Measurements from ENCODE around the gene TMEM169. TPM values are rescaled to one million over a fixed set of nuclear protein-coding genes. Genes with fewer than 3 reads are reported as not detected.

The TMEM169 gene
- total and polyA plus RNA-seq, 9 of the 15 experiments (the other 6 are each of a cell fraction or from before 2014, with no cell fraction given) = 0.01 to 0.09 (median 0.04) TPM; not detected in 5

GRCh38 chr2:216081487-216082116, at the start of gene TMEM169, which contains the start of gene PECR (continued):
- TF ChIP-seq TAF15 (IDR thresholded peaks at IDR 0.05; ENCODE audit: low read depth, low read length) (no peak), RBBP5 (IDR thresholded peaks at IDR 0.05; ENCODE audit: borderline replicate concordance, insufficient read depth, low read length, poor library complexity, severe bottlenecking) (peak; percentile 36), E2F3 (CRISPR knock-in tag; IDR thresholded peaks at IDR 0.05) (no peak), POLR3G (IDR thresholded peaks at IDR 0.05; ENCODE audit: extremely low read depth, insufficient read length, insufficient replicate concordance) (no peak), HNRNPH1 (optimal IDR thresholded peaks at IDR 0.05; ENCODE audit: low read depth, low read length) (no peak)
- TF ChIP-seq, protein P1, sequence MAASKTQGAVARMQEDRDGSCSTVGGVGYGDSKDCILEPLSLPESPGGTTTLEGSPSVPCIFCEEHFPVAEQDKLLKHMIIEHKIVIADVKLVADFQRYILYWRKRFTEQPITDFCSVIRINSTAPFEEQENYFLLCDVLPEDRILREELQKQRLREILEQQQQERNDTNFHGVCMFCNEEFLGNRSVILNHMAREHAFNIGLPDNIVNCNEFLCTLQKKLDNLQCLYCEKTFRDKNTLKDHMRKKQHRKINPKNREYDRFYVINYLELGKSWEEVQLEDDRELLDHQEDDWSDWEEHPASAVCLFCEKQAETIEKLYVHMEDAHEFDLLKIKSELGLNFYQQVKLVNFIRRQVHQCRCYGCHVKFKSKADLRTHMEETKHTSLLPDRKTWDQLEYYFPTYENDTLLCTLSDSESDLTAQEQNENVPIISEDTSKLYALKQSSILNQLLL (CRISPR knock-in tag; IDR thresholded peaks at IDR 0.05; ENCODE audit: borderline replicate concordance) = no peak

GRCh38 chr2:216031960-216032689, 49.6 kb upstream of the TMEM169 start:
- Histone ChIP-seq H3K36me3 (ENCODE audit: control insufficient read depth, insufficient read depth, low read length) (no peaks in the 10 kb centered on the region), H3K4me3 (no peak overlapping the region), H3K9me3 (replicated peaks; ENCODE audit: control insufficient read depth, insufficient read depth, low read depth, low read length) (no peaks in the 10 kb centered on the region), H3K9ac (ENCODE audit: insufficient read depth in 1 of 2, low read depth in 2 of 2, low read length in 2 of 2) (no peak overlapping the region), H2AFZ (ENCODE audit: low read depth, low read length) (no peak overlapping the region), H3K79me2 (ENCODE audit: control insufficient read depth, insufficient read depth, low read length) (no peaks in the 10 kb centered on the region), H4K20me1 (replicated peaks; ENCODE audit: control insufficient read depth, insufficient read depth, low read length) (no peaks in the 10 kb centered on the region), H3K4me2 (ENCODE audit: insufficient read depth, low read length) (no peak overlapping the region), H3K9me1 (ENCODE audit: control insufficient read depth, insufficient read depth, low read length) (no peaks in the 10 kb centered on the region), H3K4me1 (replicated peaks in 1 of 2; ENCODE audit: control insufficient read depth in 2 of 2, insufficient read depth in 2 of 2, low read length in 2 of 2) (no peaks in the 10 kb centered on the region; a peak in 2 of 5 replicates), H3K27ac (ENCODE audit: extremely low read depth, low read depth, low read length) (no peak overlapping the region), H3K27me3 (ENCODE audit: control insufficient read depth in 2 of 2, insufficient read depth in 2 of 2, low read length in 2 of 2) (no peaks in the 10 kb centered on the region)
- no peak for DNase-seq (ENCODE audit: extremely low read depth in 1 of 4, low spot score in 3 of 4)
- no peak for FAIRE-seq
- POLR2A ChIA-PET = no interaction called here
- ATAC-seq = no peak
- 50% methylated on average over 1 of the region's 1 CpG for WGBS (ENCODE audit: insufficient coverage, low coverage, missing lambda C conversion rate)
- BruUV-seq (replicated peaks) = no TSS peak
- intact Hi-C loops (cut with micrococcal nuclease) = loop anchor here (5.0 kb wide), 1 partner anchor 75 kb away; the partner anchor contains the start of gene XRCC5
- in situ Hi-C loops (cut with MboI) = loop anchor here (10.0 kb wide), 1 partner anchor 633 kb away; no protein-coding TSS in a partner anchor
- CTCF ChIA-PET (ENCODE audit: low intra/inter-chr PET ratio) = no interaction called here
- TF ChIP-seq SNIP1 (IDR thresholded peaks at IDR 0.05; ENCODE audit: low read depth) = no peak
- TF ChIP-seq ZNF124 (CRISPR knock-in tag; IDR thresholded peaks at IDR 0.05) = no peak
- no peak for TF ChIP-seq NUFIP1 (IDR thresholded peaks at IDR 0.05; ENCODE audit: partially characterized antibody)
- TF ChIP-seq TEAD4 (IDR thresholded peaks at IDR 0.05; ENCODE audit: low read length) = no peak
- TF ChIP-seq TEAD4 (CRISPR knock-in tag; IDR thresholded peaks at IDR 0.05; ENCODE audit: borderline replicate concordance) = no peak
- no peak for TF ChIP-seq CAMTA2 (CRISPR knock-in tag; conservative IDR thresholded peaks at IDR 0.05)
- TF ChIP-seq EWSR1 (IDR thresholded peaks at IDR 0.05; ENCODE audit: borderline replicate concordance, low read depth, partially characterized antibody) = no peak
- TF ChIP-seq, protein P2, sequence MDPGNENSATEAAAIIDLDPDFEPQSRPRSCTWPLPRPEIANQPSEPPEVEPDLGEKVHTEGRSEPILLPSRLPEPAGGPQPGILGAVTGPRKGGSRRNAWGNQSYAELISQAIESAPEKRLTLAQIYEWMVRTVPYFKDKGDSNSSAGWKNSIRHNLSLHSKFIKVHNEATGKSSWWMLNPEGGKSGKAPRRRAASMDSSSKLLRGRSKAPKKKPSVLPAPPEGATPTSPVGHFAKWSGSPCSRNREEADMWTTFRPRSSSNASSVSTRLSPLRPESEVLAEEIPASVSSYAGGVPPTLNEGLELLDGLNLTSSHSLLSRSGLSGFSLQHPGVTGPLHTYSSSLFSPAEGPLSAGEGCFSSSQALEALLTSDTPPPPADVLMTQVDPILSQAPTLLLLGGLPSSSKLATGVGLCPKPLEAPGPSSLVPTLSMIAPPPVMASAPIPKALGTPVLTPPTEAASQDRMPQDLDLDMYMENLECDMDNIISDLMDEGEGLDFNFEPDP (CRISPR knock-in tag; IDR thresholded peaks at IDR 0.05) = no peak
- no peak for TF ChIP-seq SREBF2 (CRISPR knock-in tag; IDR thresholded peaks at IDR 0.05)
- TF ChIP-seq SMARCB1 (IDR thresholded peaks at IDR 0.05; ENCODE audit: insufficient read length, low read depth) = no peak
- no peak for TF ChIP-seq SAP30 (IDR thresholded peaks at IDR 0.05; ENCODE audit: borderline replicate concordance, insufficient read depth, low read depth, low read length, poor library complexity, severe bottlenecking)
- no peak for TF ChIP-seq MXI1 (IDR thresholded peaks at IDR 0.05; ENCODE audit: low read depth, low read length)

All from K562 (cell line).